Stimulated activated naive CD4-positive, alpha-beta T cell (primary cell): ENCODE results near the gene TEX9.
"Not testable (repeated sequence)": the region's sequence is repeated elsewhere in the genome, so short reads cannot be mapped to it uniquely, and the experiment has no call there.

Experiments used
- DNase-seq, 6 experiments: peaks; one replicate each; lab custom pipeline; 2025; lab: John Stamatoyannopoulos, UW

The TEX9 gene

DNA sequence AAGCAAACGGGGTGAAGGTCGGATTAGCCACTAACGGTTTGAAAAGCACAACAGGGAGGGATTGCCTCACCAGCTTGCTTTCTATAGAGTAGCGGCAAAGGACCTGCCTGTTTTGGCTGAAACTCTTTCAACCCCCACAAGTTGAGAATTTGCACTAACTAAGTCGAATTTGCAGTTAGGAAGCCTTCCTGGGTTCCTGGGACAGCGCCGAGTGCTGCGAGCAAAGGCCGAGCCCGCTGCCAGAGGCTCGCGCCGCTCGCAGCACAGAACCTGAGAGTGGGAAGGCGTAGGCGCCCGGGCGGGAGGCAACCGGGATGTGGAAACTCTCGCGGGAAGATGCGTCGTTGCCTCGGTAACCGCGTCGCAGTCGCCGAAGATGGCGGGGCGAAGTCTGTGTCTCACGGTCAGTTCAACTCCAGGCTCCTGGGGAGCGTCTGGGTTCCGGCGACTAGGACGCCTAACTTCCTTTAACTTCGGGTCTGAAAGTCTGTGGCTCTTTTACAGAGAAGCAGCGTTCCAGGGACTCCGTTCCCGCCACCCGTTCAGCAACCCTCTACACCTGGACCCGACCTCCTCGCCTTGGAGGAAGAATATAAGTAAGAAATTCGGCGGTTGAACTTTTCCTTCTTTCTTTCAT lies at the start of gene TEX9:
TEX9 (plus strand) TSS at position 352 of the 637 bp plus-strand sequence; CDS start at position 377, 25 bp downstream.
- DNase-seq = peak; percentile 9 to 50 (median 33)

- DNase-seq = not testable (repeated sequence)
Observed at GRCh38 chr15:56316561-56316960, 48.7 kb upstream of the TEX9 start.

GRCh38 chr15:56320316-56320715 lies 44.9 kb upstream of the TEX9 start:
- DNase-seq = no peak

DNA sequence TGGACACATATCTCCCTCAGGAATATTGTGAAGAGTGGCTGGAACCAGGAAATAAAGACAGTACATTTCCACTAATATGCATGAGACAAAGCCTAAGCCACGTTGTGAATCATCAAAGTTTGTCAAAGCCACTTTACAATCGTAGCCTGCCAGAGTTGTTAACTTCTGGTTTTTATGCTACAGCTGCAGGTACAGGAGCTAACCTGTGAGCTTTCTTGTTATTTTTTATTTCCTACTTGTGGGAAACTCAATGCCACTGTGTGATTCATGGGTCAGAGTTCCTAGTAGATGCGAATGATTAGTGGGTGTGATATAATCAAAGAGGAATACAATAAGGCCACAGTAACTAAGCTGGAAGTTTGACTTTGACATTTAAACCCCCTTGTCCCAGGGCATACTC lies 44.4 kb upstream of the TEX9 start:
- no peak for DNase-seq

DNA sequence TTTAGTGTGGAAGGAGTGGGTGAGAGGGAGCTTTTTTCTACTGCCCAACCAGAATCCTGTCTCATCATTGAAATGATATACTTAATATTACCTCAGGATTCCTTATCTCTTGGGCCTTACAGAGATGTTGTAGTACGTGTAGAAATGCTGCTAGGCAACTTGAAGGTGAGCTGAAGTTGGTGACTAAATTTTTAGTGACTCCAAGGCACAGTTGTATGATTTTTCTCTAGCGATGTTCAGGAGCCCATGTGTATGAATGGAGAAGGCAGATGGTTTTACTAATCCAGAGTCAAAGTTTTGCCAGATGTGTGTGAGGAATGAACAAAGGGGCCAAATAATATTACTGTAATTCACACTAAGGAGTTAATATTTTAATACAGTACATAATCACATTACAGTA lies 42.8 kb upstream of the TEX9 start:
- no peak for DNase-seq

GRCh38 chr15:56323435-56323834 lies 41.8 kb upstream of the TEX9 start:
- DNase-seq = no peak

- no peak for DNase-seq
Observed at GRCh38 chr15:56325186-56325585, 40.0 kb upstream of the TEX9 start.

GRCh38 chr15:56327721-56328502 lies 37.3 kb upstream of the TEX9 start:
- DNase-seq = no peak

- DNase-seq = no peak
Observed at GRCh38 chr15:56337084-56337725, 28.0 kb upstream of the TEX9 start.

GRCh38 chr15:56339594-56339993 lies 25.6 kb upstream of the TEX9 start:
- DNase-seq = no peak

- no peak for DNase-seq
Observed at GRCh38 chr15:56341201-56341600, 24.0 kb upstream of the TEX9 start.

DNA sequence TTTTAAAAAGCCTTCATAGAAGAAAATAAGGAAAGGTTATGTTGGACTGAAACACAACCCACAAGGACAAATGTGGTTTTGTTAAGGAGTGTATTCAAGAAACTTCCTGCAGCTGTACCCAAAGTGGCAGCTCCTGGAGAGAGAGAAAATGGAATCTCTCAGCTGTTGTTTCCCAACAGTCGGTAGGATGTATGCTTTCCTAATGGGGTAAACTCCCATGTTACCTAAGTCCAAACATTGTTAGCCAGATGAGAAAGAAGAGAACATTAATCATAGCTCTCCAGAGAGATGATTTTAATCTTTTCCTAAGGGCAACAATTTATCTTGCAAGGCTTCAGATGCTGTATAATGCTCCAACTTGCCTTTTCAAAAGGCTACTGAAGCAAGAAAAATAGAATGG lies 22.6 kb upstream of the TEX9 start:
- DNase-seq = no peak

DNA sequence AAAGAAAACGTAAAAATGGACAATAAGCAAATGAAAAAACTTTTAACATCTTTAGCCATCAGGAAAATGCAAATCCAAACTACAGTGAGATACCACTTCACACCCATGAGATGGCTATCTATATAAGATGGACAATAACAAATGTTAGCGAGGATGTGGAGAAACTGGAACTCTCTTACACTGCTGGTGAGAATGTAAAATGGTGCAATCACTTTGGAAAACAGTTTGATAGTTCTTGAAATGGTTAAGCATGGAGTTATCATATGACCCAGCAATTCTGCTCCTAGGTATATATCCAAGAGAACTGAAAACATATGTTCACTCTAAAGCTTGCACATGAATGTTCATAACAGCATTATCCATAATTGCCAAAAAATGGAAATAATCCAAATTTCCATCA lies 21.3 kb upstream of the TEX9 start:
- no peak for DNase-seq

DNA sequence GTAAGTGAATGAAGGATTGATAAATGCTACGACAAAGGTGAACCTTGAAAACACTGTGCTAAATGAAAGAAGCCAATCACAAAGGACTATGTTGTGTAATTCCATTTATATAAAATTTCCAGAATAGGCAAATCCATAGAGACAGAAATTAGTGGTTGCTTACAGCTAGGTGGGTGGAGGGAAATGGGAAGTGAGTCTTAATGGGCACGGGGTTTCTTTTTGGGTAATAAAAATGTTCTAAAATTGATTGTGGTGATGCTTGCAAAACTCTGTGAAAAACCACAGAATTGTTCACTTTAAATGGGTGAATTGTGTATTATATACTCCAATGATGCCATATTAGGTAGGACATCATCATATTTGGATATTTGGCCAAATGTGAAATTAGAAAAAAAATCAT lies 20.9 kb upstream of the TEX9 start:
- DNase-seq = no peak

DNA sequence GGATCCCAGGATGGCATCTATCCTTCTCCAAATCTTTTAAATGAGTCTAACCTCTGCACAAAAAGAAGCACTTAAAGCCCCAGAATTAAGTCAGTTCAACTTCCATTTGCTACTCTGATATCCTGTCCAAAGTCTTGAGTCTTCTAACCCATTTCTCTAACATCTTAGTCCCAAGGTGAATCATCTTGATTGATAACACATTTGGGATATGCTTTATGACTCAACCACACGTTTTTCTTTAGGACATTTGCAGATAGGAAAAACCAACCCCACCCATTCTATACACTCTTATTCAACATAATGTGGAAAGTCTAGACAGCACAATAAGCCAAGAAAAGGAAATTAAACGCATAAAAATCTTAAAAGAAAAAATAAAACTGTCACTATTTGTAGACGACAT lies 18.8 kb upstream of the TEX9 start:
- DNase-seq = no peak

DNA sequence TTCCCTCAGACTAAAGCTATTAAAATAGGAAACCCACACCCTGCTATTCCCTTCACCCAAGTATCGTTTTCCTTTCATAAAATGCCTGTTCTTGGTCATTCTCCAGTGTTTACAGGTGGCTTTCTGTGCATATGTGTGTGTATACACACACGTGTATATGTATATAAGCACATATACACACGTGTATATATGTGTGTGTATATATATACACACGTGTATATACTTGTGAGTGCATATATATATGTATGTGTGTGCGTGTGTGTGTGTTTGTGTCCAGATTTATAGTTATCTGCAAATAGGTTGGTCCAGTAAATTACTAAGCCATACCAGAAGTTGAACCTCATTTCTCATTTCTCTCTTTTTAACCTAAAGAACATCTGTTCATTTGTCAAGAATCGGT lies 15.7 kb upstream of the TEX9 start:
- no peak for DNase-seq

GRCh38 chr15:56351353-56351752 lies 13.9 kb upstream of the TEX9 start:
- DNase-seq = no peak

DNA sequence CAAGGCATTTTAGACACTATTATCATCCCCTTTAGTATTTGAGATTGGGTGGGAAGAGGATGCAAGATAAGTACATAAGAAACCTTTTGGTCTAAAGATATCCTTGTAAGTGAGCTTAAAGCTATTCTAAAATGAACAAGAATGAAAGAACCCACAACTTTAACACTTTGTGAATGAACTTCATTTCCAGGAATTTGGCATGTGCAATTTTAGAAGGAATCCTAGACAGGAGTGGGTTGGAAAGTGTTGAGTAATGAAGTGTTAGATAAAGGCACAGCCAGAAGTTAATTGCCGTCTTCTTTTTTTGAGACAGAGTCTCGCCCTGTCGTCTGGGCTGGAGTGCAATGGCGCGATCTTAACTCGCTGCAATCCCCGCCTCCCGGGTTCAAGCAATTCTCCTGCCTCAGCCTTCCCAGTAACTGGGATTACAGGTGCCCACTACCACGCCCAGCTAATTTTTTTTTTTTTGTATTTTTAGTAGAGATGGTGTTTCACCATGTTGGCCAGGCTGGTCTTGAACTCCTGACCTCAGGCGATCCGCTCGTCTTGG lies 13.2 kb upstream of the TEX9 start:
- DNase-seq = no peak

DNA sequence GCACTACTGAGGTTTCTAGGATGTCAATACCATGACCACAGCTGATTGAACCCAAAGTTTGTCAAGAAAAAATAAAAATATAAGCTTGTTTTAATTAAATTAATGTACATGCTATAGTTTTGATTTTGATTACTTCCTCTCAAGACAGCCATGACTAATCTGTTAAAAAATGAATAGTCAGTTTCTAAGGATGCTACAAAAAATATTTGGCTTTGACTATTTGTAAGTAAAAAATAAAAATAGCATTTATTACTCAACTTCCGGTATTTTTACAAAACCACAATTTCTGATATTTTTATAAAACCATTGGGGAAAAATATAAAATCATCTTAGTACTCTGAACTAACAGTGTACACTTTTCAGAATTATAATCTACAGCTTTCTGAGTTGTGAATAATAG lies 12.1 kb upstream of the TEX9 start:
- DNase-seq = no peak

DNA sequence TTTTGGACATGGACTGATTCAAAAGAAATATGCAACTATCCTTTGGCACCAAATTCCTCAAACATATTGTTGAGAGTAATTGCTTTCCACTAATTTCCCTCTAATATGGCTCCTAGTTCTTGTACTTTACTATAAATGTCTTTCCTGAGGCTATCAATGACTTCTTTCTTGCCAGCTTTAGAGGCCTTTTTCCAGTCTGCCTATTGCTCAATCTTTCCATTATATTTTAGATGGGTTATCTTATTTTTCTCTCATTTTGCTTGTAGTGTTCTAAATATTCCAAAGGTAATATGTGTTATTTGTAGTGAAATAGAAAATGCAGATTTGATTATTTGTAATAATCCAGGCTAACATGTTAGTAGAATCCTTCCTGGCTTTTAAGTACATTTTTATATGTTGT lies 11.5 kb upstream of the TEX9 start:
- no peak for DNase-seq

- no peak for DNase-seq
Observed at GRCh38 chr15:56356616-56357015, 8.6 kb upstream of the TEX9 start.

DNA sequence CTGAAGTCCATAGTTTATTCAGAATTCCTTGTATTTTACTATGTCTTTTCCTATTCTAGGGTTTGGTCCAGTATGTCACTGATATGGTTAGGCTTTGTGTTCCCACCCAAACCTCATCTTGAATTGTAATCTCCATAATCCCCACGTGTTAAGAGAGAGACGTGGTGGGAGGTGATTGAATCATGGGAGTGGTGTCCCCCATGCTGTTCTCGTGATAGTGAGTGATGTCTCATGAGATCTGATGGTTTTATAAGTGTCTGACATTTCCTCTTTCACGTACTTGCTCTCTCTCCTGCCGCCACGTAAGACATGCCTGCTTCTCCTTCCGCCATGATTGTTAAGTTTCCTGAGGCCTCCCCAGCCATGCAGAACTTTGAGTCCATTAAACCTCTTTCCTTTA lies 6.6 kb upstream of the TEX9 start:
- no peak for DNase-seq

- DNase-seq = no peak
Observed at GRCh38 chr15:56361987-56362386, 3.2 kb upstream of the TEX9 start.
